Suprapubic skin (tissue), 3 donors: ENCODE results near the gene FOS.

ENCODE experiments used
- CTCF ChIP-seq, 2 donors: fragments of 200-600 bp in 1 of 2; fragments of 450-650 bp in 1 of 2; sonication (generic) in 1 of 2; IDR thresholded peaks; one replicate each; pipeline ENCODE4 v1.5.1; 2016 to 2019; ENCODE audit warnings: antibody characterized with exemption in 2 of 2, mild to moderate bottlenecking in 1 of 2, moderate library complexity in 1 of 2
- POLR2A ChIP-seq, 2 donors: fragments of 450-650 bp; IDR thresholded peaks; one replicate each; pipeline ENCODE4 v1.6.1; 2017; ENCODE audit warnings: antibody characterized with exemption in 2 of 2, mild to moderate bottlenecking in 2 of 2, moderate library complexity in 2 of 2

- TF ChIP-seq CTCF (IDR thresholded peaks at IDR 0.05): peak; percentile 74 to 89
- TF ChIP-seq POLR2A (IDR thresholded peaks at IDR 0.05): no peak
Observed at GRCh38 chr14:75303381-75303789, 24.8 kb downstream of the FOS start.
